K562 (cell line): ENCODE data around the gene SYNCRIP.

Experiments
- FOXP4 ChIP-seq: sonication (generic); formaldehyde crosslinking; IDR thresholded peaks from 2 replicates; pipeline ENCODE4 v1.8.0; 2022; ENCODE audit warnings: mild to moderate bottlenecking, missing genetic modification reagents, borderline replicate concordance
- MXI1 ChIP-seq: IDR thresholded peaks from 2 replicates; pipeline ENCODE4 v1.6.1; 2011; ENCODE audit warnings: low read depth, mild to moderate bottlenecking, improper control_type of control experiment, low read length
- NFATC3 ChIP-seq: fragments of 450-650 bp; IDR thresholded peaks from 2 replicates; pipeline ENCODE4 v1.6.1; 2017; ENCODE audit warnings: mild to moderate bottlenecking
- POLR2AphosphoS2 ChIP-seq: IDR thresholded peaks from 2 replicates; pipeline ENCODE4 v1.6.1; 2012; ENCODE audit warnings: low read length, improper control_type of control experiment
- REST ChIP-seq, 2 experiments: fragments of 450-650 bp; formaldehyde crosslinking in 1 of 2; IDR thresholded peaks; 2 replicates each; pipeline versions ENCODE4 v1.4.0 to v1.6.1; 2014 to 2020; ENCODE audit warnings: mild to moderate bottlenecking in 2 of 2, borderline replicate concordance in 1 of 2, low read depth in 1 of 2
- RFX5 ChIP-seq: IDR thresholded peaks from 2 replicates; pipeline ENCODE4 v1.6.1; 2011; ENCODE audit warnings: low read depth, mild to moderate bottlenecking, improper control_type of control experiment, low read length
- TGIF2 ChIP-seq: sonication (generic); formaldehyde crosslinking; IDR thresholded peaks from 2 replicates; pipeline ENCODE4 v1.8.1; 2022; ENCODE audit warnings: mild to moderate bottlenecking, missing genetic modification reagents, moderate library complexity
- ZEB2 ChIP-seq: fragments of 450-650 bp; IDR thresholded peaks from 2 replicates; pipeline ENCODE4 v1.6.1; 2016
- TF ChIP-seq, protein P1 (sequence below), 3 experiments: IDR thresholded peaks in 2 of 3; conservative IDR thresholded peaks in 1 of 3; 2 replicates each; pipeline ENCODE4 v1.5.1; 2011 to 2012; ENCODE audit warnings: low read length in 3 of 3, mild to moderate bottlenecking in 3 of 3, control low read depth in 2 of 3, improper control_type of control experiment in 1 of 3, inconsistent platforms in 1 of 3, low read depth in 1 of 3, mixed read lengths in 1 of 3, moderate library complexity in 1 of 3; ENCODE audit not compliant: insufficient read depth in 2 of 3

DNA sequence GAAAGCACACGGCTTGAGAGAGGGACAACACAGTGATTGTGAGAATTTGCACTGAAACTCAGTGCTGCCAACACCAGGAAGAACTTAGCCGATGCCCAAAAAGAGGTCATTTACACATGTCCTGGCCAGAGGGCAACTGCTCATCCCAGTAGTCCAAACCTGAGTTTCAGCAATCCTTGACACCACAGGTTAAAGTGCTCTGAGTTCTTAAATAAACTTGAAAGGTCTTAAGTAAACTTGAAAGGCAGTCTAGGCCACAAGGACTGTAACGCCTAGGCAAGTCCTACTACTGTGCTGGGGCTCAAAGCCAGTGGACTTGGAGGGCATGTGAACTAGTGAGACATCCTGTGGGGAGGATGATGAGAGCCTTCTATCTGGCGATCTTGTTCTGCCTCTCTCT, 63.1 kb downstream of the SYNCRIP start:
- TF ChIP-seq TGIF2 (CRISPR knock-in tag) (no peak), ZEB2 (no peak), FOXP4 (CRISPR knock-in tag) (no peak), NFATC3 (no peak), POLR2AphosphoS2 (no peak), RFX5 (no peak), REST (IDR thresholded peaks at IDR 0.05; ENCODE audit: borderline replicate concordance) (no peak), REST (CRISPR knock-in tag; IDR thresholded peaks at IDR 0.05; ENCODE audit: low read depth) (no peak), MXI1 (no peak)
- TF ChIP-seq, protein P1, sequence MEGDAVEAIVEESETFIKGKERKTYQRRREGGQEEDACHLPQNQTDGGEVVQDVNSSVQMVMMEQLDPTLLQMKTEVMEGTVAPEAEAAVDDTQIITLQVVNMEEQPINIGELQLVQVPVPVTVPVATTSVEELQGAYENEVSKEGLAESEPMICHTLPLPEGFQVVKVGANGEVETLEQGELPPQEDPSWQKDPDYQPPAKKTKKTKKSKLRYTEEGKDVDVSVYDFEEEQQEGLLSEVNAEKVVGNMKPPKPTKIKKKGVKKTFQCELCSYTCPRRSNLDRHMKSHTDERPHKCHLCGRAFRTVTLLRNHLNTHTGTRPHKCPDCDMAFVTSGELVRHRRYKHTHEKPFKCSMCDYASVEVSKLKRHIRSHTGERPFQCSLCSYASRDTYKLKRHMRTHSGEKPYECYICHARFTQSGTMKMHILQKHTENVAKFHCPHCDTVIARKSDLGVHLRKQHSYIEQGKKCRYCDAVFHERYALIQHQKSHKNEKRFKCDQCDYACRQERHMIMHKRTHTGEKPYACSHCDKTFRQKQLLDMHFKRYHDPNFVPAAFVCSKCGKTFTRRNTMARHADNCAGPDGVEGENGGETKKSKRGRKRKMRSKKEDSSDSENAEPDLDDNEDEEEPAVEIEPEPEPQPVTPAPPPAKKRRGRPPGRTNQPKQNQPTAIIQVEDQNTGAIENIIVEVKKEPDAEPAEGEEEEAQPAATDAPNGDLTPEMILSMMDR (IDR thresholded peaks at IDR 0.05 in 2 of 3, conservative IDR thresholded peaks at IDR 0.05 in 1 of 3; ENCODE audit: insufficient read depth in 2 of 3, low read depth in 1 of 3, low read length in 3 of 3) = no peak
